Measurements from ENCODE around the gene MRPL55. TPM values are rescaled to one million over a fixed set of nuclear protein-coding genes. Genes with fewer than 3 reads are reported as not detected.

The MRPL55 gene
- total RNA-seq, 4 donors from 2014 or later, result 68.7 to 83.7 (median 80.0) TPM

GRCh38 chr1:228136901-228137300, 27.8 kb upstream of the MRPL55 start:
- Histone ChIP-seq H3K4me1 (peaks cover 0 to 14% (median 10%) of the 10 kb centered on the region in 4 donors), H3K9me3 (no peaks in the 10 kb centered on the region), H3K4me3 (no peak overlapping the region), H3K36me3 (no peaks in the 10 kb centered on the region), H3K27me3 (no peaks in the 10 kb centered on the region), H3K27ac (no peak overlapping the region)
- 61 to 78% methylated on average over 1 of the region's 1 CpG for WGBS, 2 donors
- no peak for DNase-seq (ENCODE audit: low spot score in 2 of 2)
- TF ChIP-seq EP300 (IDR thresholded peaks at IDR 0.05) (no peak), POLR2A (IDR thresholded peaks at IDR 0.05) (no peak)
- TF ChIP-seq, protein P1, sequence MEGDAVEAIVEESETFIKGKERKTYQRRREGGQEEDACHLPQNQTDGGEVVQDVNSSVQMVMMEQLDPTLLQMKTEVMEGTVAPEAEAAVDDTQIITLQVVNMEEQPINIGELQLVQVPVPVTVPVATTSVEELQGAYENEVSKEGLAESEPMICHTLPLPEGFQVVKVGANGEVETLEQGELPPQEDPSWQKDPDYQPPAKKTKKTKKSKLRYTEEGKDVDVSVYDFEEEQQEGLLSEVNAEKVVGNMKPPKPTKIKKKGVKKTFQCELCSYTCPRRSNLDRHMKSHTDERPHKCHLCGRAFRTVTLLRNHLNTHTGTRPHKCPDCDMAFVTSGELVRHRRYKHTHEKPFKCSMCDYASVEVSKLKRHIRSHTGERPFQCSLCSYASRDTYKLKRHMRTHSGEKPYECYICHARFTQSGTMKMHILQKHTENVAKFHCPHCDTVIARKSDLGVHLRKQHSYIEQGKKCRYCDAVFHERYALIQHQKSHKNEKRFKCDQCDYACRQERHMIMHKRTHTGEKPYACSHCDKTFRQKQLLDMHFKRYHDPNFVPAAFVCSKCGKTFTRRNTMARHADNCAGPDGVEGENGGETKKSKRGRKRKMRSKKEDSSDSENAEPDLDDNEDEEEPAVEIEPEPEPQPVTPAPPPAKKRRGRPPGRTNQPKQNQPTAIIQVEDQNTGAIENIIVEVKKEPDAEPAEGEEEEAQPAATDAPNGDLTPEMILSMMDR (IDR thresholded peaks at IDR 0.05), result no peak

- no peaks in the 10 kb centered on the region for H3K9me3 ChIP-seq
- H3K27me3 ChIP-seq, result no peaks in the 10 kb centered on the region
- no peaks in the 10 kb centered on the region for H3K36me3 ChIP-seq
- no peak overlapping the region for H3K4me3 ChIP-seq
- DNase-seq (ENCODE audit: low spot score in 2 of 2), result peak in 1 of 2 donors; percentile 12
- WGBS, 2 donors, result 79 to 86% methylated on average over 12 of the region's 12 CpGs
- TF ChIP-seq EP300 (IDR thresholded peaks at IDR 0.05), result no peak
- no peak for TF ChIP-seq POLR2A (IDR thresholded peaks at IDR 0.05)
- TF ChIP-seq, protein P1 (IDR thresholded peaks at IDR 0.05), result no peak
- no peak overlapping the region for H3K27ac ChIP-seq
- peaks cover 0 to 12% (median 2%) of the 10 kb centered on the region in 4 donors for H3K4me1 ChIP-seq
Measured at GRCh38 chr1:228134591-228134990, 25.5 kb upstream of the MRPL55 start.

DNA sequence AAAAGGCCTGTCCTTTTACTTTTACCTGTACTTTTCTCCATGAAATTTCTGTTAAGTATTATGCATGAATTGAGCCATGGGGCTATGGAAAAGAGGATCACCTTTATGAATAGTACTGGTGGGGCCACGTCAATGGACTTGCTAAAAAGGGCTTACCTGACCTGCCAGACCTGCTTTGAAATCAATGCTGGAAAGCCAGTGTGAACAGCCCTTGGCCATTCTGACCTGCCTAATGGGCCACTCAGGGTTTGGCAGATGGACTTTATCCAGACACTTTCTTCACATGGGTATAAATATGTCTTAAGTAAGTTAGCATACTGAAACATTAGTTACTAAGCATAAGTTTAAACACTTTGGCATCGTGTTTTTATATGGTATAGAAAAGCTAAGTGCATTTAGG, 22.7 kb upstream of the MRPL55 start:
- Histone ChIP-seq H3K9me3 (no peaks in the 10 kb centered on the region), H3K27ac (no peak overlapping the region), H3K4me3 (no peak overlapping the region), H3K27me3 (no peaks in the 10 kb centered on the region), H3K4me1 (peaks cover 0 to 9% (median 2%) of the 10 kb centered on the region in 4 donors), H3K36me3 (no peaks in the 10 kb centered on the region)
- TF ChIP-seq EP300 (IDR thresholded peaks at IDR 0.05) (no peak), POLR2A (IDR thresholded peaks at IDR 0.05) (no peak)
- TF ChIP-seq, protein P1 (IDR thresholded peaks at IDR 0.05), result no peak
- WGBS, 2 donors, result 88 to 93% methylated on average over 2 of the region's 2 CpGs
- no peak for DNase-seq (ENCODE audit: low spot score in 2 of 2)

DNA sequence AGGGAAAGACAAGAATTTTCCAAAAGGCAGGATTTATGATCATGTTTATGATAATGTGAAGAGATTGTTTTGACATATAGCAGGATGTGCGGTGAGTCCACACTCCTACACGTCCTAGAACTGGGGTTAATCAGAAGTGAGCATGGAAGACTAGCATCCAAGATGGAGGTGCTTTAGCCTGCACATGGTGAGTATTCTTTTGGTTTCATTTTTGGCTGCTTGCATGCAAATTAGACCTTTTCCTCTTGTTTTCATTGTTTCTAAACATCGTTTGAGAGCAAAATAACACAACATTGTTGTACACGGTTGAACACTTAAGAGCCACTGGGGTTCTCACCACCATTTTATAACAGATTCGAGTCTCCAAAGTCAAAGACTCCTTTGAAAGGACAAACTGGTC, 16.1 kb upstream of the MRPL55 start:
- no peaks in the 10 kb centered on the region for H3K36me3 ChIP-seq
- H3K27ac ChIP-seq, result no peak overlapping the region
- TF ChIP-seq, protein P1 (IDR thresholded peaks at IDR 0.05), result no peak
- TF ChIP-seq EP300 (IDR thresholded peaks at IDR 0.05) (no peak), POLR2A (IDR thresholded peaks at IDR 0.05) (no peak)
- no peak overlapping the region for H3K4me3 ChIP-seq
- H3K4me1 ChIP-seq, result no peaks in the 10 kb centered on the region
- peaks cover 0 to 4% of the 10 kb centered on the region in 2 donors for H3K27me3 ChIP-seq
- no peak for DNase-seq (ENCODE audit: low spot score in 2 of 2)
- no peaks in the 10 kb centered on the region for H3K9me3 ChIP-seq
- WGBS, 2 donors, result 46 to 48% methylated on average over 5 of the region's 5 CpGs

- H3K27ac ChIP-seq, result no peak overlapping the region
- TF ChIP-seq POLR2A (IDR thresholded peaks at IDR 0.05), result no peak
- TF ChIP-seq EP300 (IDR thresholded peaks at IDR 0.05), result no peak
- TF ChIP-seq, protein P1 (IDR thresholded peaks at IDR 0.05), result no peak
- WGBS, 2 donors, result 62 to 72% methylated on average over 2 of the region's 2 CpGs
- DNase-seq (ENCODE audit: low spot score in 2 of 2), result no peak
- H3K36me3 ChIP-seq, result no peaks in the 10 kb centered on the region
- H3K27me3 ChIP-seq, result peaks cover 0 to 4% of the 10 kb centered on the region in 2 donors
- no peaks in the 10 kb centered on the region for H3K9me3 ChIP-seq
- no peaks in the 10 kb centered on the region for H3K4me1 ChIP-seq
- no peak overlapping the region for H3K4me3 ChIP-seq
Measured at GRCh38 chr1:228123505-228123904, 14.4 kb upstream of the MRPL55 start.

Measured in tibial nerve (tissue), 4 donors.